ENCODE data around the gene LIN7B.

LIN7B gene

DNA sequence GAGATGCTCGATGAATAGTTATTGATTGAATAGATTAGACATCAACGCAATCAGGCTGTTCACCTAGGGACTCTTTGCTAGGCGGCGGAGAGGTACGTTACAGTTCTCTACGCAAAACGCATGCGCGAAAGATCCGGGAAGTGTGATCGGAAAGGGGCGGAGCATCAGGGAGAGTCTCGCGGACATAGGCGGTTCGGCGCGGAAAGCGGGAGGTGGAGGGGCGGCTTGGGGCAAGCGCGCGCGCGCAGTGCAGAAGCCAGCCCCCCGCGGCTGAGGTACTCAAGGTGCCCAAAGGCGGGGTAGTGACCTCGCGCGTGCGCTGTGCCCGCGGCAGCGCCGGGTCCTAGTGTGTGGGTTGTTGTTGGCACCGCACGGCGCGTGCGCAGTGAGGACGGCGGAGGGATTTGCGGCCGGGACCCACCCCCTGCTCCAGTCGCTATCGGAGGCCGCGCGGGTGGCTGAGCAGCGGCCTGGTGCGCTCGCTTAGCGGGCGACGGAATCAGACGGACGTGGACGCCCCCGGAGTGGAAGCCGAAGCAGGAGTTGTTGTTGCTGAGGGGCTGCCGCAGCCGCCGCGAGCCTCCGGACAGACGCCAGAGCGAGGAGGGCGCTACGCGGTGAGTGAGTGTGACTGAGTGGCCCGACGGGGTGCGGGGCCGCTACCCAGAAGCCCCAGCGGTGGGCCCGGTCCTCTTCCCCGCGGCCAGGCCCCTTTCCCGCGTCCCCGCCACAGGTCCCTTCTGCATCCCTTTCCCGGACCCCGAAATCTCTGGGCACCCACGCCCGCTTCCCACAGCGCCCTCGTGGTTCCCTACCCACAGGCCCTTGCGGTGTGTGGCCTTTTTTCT lies 28.9 kb upstream of the LIN7B start, which contains the start of gene SNRNP70:
Gene SNRNP70 (plus strand): TSS at position 432 of the 848 bp plus-strand sequence. CDS start 964 bp downstream, outside the sequence.
- H3K27ac ChIP-seq (ENCODE audit: extremely low read depth, low read depth, low read length): peak within 1 kb of the TSS; percentile 92
- H3K36me3 ChIP-seq (ENCODE audit: control insufficient read depth in 2 of 2, insufficient read depth in 1 of 2, low read length in 2 of 2): peaks cover 36 to 39% of the 10 kb centered on the region in 2 experiments
- CTCF ChIA-PET: interaction anchor here (0.7 to 4.0 kb wide), 2 partner anchors 12 to 21 kb away, joined by 4 to 36 read pairs; no protein-coding TSS in a partner anchor
- peak within 1 kb of the TSS; percentile 89 for H3K4me3 ChIP-seq (ENCODE audit: low read depth, low read length)
- peaks cover 5% of the 10 kb centered on the region; the same call in 1 of the 2 replicates for H3K4me1 ChIP-seq (ENCODE audit: control insufficient read depth, insufficient read depth, low read length)
- POLR2A ChIA-PET: no interaction called here
- H3K9me3 ChIP-seq (ENCODE audit: control insufficient read depth, insufficient read depth, low read depth, low read length): no peaks in the 10 kb centered on the region
- TF ChIP-seq ZNF391 (tag by site-specific recombination; IDR thresholded peaks at IDR 0.05; ENCODE audit: borderline replicate concordance, low read depth): peak; percentile 83; the same call in 1 of the 2 replicates
- TF ChIP-seq HOXA7 (CRISPR knock-in tag; IDR thresholded peaks at IDR 0.05; ENCODE audit: borderline replicate concordance): peak; percentile 31; the same call in 1 of the 2 replicates
- peak; percentile 86; the same call in 1 of the 2 replicates for TF ChIP-seq REPIN1 (tag by site-specific recombination; IDR thresholded peaks at IDR 0.05; ENCODE audit: low read depth)
- TF ChIP-seq, protein P1, sequence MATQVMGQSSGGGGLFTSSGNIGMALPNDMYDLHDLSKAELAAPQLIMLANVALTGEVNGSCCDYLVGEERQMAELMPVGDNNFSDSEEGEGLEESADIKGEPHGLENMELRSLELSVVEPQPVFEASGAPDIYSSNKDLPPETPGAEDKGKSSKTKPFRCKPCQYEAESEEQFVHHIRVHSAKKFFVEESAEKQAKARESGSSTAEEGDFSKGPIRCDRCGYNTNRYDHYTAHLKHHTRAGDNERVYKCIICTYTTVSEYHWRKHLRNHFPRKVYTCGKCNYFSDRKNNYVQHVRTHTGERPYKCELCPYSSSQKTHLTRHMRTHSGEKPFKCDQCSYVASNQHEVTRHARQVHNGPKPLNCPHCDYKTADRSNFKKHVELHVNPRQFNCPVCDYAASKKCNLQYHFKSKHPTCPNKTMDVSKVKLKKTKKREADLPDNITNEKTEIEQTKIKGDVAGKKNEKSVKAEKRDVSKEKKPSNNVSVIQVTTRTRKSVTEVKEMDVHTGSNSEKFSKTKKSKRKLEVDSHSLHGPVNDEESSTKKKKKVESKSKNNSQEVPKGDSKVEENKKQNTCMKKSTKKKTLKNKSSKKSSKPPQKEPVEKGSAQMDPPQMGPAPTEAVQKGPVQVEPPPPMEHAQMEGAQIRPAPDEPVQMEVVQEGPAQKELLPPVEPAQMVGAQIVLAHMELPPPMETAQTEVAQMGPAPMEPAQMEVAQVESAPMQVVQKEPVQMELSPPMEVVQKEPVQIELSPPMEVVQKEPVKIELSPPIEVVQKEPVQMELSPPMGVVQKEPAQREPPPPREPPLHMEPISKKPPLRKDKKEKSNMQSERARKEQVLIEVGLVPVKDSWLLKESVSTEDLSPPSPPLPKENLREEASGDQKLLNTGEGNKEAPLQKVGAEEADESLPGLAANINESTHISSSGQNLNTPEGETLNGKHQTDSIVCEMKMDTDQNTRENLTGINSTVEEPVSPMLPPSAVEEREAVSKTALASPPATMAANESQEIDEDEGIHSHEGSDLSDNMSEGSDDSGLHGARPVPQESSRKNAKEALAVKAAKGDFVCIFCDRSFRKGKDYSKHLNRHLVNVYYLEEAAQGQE (tag by site-specific recombination; IDR thresholded peaks at IDR 0.05): no peak; the same call in 1 of the 2 replicates
- no peak for TF ChIP-seq MYNN (tag by site-specific recombination; IDR thresholded peaks at IDR 0.05; ENCODE audit: borderline replicate concordance)
- TF ChIP-seq ZNF157 (tag by site-specific recombination; IDR thresholded peaks at IDR 0.05): 0 out of 2 replicates have a peak, but pooled peaks have one; percentile 35
- TF ChIP-seq, protein P2, sequence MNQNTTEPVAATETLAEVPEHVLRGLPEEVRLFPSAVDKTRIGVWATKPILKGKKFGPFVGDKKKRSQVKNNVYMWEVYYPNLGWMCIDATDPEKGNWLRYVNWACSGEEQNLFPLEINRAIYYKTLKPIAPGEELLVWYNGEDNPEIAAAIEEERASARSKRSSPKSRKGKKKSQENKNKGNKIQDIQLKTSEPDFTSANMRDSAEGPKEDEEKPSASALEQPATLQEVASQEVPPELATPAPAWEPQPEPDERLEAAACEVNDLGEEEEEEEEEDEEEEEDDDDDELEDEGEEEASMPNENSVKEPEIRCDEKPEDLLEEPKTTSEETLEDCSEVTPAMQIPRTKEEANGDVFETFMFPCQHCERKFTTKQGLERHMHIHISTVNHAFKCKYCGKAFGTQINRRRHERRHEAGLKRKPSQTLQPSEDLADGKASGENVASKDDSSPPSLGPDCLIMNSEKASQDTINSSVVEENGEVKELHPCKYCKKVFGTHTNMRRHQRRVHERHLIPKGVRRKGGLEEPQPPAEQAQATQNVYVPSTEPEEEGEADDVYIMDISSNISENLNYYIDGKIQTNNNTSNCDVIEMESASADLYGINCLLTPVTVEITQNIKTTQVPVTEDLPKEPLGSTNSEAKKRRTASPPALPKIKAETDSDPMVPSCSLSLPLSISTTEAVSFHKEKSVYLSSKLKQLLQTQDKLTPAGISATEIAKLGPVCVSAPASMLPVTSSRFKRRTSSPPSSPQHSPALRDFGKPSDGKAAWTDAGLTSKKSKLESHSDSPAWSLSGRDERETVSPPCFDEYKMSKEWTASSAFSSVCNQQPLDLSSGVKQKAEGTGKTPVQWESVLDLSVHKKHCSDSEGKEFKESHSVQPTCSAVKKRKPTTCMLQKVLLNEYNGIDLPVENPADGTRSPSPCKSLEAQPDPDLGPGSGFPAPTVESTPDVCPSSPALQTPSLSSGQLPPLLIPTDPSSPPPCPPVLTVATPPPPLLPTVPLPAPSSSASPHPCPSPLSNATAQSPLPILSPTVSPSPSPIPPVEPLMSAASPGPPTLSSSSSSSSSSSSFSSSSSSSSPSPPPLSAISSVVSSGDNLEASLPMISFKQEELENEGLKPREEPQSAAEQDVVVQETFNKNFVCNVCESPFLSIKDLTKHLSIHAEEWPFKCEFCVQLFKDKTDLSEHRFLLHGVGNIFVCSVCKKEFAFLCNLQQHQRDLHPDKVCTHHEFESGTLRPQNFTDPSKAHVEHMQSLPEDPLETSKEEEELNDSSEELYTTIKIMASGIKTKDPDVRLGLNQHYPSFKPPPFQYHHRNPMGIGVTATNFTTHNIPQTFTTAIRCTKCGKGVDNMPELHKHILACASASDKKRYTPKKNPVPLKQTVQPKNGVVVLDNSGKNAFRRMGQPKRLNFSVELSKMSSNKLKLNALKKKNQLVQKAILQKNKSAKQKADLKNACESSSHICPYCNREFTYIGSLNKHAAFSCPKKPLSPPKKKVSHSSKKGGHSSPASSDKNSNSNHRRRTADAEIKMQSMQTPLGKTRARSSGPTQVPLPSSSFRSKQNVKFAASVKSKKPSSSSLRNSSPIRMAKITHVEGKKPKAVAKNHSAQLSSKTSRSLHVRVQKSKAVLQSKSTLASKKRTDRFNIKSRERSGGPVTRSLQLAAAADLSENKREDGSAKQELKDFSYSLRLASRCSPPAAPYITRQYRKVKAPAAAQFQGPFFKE (tag by site-specific recombination; IDR thresholded peaks at IDR 0.05; ENCODE audit: borderline replicate concordance): no peak
- TF ChIP-seq, protein P3, sequence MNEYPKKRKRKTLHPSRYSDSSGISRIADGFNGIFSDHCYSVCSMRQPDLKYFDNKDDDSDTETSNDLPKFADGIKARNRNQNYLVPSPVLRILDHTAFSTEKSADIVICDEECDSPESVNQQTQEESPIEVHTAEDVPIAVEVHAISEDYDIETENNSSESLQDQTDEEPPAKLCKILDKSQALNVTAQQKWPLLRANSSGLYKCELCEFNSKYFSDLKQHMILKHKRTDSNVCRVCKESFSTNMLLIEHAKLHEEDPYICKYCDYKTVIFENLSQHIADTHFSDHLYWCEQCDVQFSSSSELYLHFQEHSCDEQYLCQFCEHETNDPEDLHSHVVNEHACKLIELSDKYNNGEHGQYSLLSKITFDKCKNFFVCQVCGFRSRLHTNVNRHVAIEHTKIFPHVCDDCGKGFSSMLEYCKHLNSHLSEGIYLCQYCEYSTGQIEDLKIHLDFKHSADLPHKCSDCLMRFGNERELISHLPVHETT (tag by site-specific recombination; IDR thresholded peaks at IDR 0.05): no peak
- TF ChIP-seq ZNF37A (tag by site-specific recombination; IDR thresholded peaks at IDR 0.05): no peak
- no peak for TF ChIP-seq ZNF658 (tag by site-specific recombination; IDR thresholded peaks at IDR 0.05)
- peak; percentile 90 for TF ChIP-seq ZFHX2 (tag by site-specific recombination; conservative IDR thresholded peaks at IDR 0.05)
- TF ChIP-seq ZNF23 (tag by site-specific recombination; IDR thresholded peaks at IDR 0.05; ENCODE audit: borderline replicate concordance): peak; percentile 53; the same call in 1 of the 2 replicates
- peak; percentile 96 for TF ChIP-seq KLF9 (tag by site-specific recombination; IDR thresholded peaks at IDR 0.05; ENCODE audit: low read depth)
- TF ChIP-seq, protein P4, sequence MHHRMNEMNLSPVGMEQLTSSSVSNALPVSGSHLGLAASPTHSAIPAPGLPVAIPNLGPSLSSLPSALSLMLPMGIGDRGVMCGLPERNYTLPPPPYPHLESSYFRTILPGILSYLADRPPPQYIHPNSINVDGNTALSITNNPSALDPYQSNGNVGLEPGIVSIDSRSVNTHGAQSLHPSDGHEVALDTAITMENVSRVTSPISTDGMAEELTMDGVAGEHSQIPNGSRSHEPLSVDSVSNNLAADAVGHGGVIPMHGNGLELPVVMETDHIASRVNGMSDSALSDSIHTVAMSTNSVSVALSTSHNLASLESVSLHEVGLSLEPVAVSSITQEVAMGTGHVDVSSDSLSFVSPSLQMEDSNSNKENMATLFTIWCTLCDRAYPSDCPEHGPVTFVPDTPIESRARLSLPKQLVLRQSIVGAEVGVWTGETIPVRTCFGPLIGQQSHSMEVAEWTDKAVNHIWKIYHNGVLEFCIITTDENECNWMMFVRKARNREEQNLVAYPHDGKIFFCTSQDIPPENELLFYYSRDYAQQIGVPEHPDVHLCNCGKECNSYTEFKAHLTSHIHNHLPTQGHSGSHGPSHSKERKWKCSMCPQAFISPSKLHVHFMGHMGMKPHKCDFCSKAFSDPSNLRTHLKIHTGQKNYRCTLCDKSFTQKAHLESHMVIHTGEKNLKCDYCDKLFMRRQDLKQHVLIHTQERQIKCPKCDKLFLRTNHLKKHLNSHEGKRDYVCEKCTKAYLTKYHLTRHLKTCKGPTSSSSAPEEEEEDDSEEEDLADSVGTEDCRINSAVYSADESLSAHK (tag by site-specific recombination; IDR thresholded peaks at IDR 0.05): peak; percentile 59
- TF ChIP-seq ZFP69B (tag by site-specific recombination; IDR thresholded peaks at IDR 0.05): peak; percentile 99
- no peak for TF ChIP-seq ZNF521 (tag by site-specific recombination; IDR thresholded peaks at IDR 0.05)
- TF ChIP-seq ZNF202 (tag by site-specific recombination; IDR thresholded peaks at IDR 0.05; ENCODE audit: borderline replicate concordance): no peak
- no peak; the same call in 1 of the 2 replicates for TF ChIP-seq ZNF654 (tag by site-specific recombination; IDR thresholded peaks at IDR 0.05; ENCODE audit: low read depth)
- peak; percentile 73 for TF ChIP-seq ZNF610 (tag by site-specific recombination; IDR thresholded peaks at IDR 0.05; ENCODE audit: borderline replicate concordance)
- TF ChIP-seq ZNF768 (tag by site-specific recombination; IDR thresholded peaks at IDR 0.05): no peak; the same call in 1 of the 2 replicates
- peak; percentile 81 for TF ChIP-seq ZNF843 (tag by site-specific recombination; IDR thresholded peaks at IDR 0.05)
- TF ChIP-seq ZNF785 (tag by site-specific recombination; IDR thresholded peaks at IDR 0.05): 0 out of 2 replicates have a peak, but pooled peaks have one; percentile 85

Measured in HEK293 (cell line).